GM18519 (cell line): ENCODE results near the gene USP46.

Source experiments
- ATAC-seq: cut with Tn5 transposase; IDR thresholded peaks from one replicate; pipeline ENCODE4 v1.9.1; 2021; ENCODE audit warnings: mild to moderate bottlenecking, moderate library complexity; ENCODE audit not compliant: unreplicated experiment, low FRiP score

Gene USP46

DNA sequence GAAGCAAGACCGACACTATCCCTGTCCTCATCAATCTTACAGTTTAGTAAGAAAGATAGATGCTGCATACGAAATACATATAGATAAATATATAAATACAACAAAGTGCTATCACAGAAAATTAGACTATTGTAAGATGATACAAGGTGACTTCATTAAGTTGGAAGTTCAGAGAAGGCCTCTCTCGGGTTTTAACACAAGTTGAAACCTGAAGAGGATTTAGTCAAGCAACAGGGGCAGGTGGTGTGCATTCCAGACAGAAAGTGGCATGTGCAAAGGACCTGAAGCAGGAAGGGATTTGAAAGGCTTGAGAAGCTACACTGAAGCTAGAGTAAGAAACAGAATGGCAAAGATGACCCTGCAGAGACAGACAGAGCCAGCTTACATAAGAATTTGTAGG, 36.5 kb downstream of the USP46 start:
- ATAC-seq: no peak

DNA sequence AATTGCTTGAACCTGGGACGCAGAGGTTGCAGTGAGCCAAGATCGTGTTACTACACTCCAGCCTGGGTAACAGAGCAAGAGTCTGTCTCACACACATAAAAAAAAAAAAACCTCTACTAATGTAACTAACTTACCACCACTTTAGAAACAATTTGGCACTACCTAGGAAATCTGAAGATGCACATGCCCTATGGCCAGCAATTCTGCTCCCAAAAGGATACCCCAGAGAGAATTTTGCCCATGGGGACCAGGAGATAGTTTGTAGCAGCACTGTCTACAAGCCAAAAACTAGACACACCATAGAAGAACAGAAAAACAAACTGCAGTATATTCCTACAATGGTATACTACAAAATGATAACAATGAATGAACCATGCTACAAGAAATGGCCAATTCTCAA, 37.5 kb downstream of the USP46 start:
- ATAC-seq: no peak

- ATAC-seq: no peak
These were observed 39.5 kb downstream of the USP46 start for GRCh38 chr4:52619591-52619931.

GRCh38 chr4:52618795-52619590, 40.1 kb downstream of the USP46 start:
- ATAC-seq: no peak

- no peak for ATAC-seq
These were observed 41.6 kb downstream of the USP46 start for GRCh38 chr4:52617336-52618020.

GRCh38 chr4:52614241-52614640, 44.9 kb downstream of the USP46 start:
- ATAC-seq: no peak

GRCh38 chr4:52612341-52612740, 46.8 kb downstream of the USP46 start:
- no peak for ATAC-seq

DNA sequence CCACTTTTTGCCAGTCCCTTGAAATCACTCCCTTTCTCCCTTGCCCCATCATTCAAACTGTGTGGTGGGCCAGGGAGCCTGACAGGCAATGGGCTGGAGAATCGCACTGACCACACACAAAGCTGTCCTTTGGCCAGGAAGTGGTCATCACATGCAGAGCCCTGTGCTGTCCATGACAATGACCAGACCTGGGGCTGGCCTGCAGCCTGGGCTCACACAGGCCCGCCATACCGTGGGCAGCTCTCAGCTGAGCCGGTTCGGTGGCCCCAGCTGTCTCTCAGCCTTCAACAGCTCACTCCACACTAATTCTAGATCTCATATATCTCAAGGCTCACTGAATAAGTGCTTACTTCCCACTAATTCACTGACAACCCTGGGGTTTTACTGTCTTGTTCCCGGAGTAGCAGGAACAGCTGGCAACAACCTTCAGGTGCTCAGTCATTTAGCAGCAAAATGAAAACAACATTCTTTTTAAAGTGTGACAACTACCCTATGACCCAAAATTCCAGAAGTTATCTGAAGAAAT, 48.0 kb downstream of the USP46 start:
- ATAC-seq: no peak

- ATAC-seq: no peak
These were observed 52.4 kb downstream of the USP46 start for GRCh38 chr4:52606726-52607125.

- no peak for ATAC-seq
These were observed 53.1 kb downstream of the USP46 start for GRCh38 chr4:52606040-52606439.

- no peak for ATAC-seq
These were observed 54.9 kb downstream of the USP46 start for GRCh38 chr4:52604215-52604614.

- no peak for ATAC-seq
These were observed 58.8 kb downstream of the USP46 start for GRCh38 chr4:52600275-52600674.

GRCh38 chr4:52595001-52595400, 64.1 kb downstream of the USP46 start:
- ATAC-seq: no peak

GRCh38 chr4:52592287-52592686, 66.8 kb downstream of the USP46 start:
- no peak for ATAC-seq

DNA sequence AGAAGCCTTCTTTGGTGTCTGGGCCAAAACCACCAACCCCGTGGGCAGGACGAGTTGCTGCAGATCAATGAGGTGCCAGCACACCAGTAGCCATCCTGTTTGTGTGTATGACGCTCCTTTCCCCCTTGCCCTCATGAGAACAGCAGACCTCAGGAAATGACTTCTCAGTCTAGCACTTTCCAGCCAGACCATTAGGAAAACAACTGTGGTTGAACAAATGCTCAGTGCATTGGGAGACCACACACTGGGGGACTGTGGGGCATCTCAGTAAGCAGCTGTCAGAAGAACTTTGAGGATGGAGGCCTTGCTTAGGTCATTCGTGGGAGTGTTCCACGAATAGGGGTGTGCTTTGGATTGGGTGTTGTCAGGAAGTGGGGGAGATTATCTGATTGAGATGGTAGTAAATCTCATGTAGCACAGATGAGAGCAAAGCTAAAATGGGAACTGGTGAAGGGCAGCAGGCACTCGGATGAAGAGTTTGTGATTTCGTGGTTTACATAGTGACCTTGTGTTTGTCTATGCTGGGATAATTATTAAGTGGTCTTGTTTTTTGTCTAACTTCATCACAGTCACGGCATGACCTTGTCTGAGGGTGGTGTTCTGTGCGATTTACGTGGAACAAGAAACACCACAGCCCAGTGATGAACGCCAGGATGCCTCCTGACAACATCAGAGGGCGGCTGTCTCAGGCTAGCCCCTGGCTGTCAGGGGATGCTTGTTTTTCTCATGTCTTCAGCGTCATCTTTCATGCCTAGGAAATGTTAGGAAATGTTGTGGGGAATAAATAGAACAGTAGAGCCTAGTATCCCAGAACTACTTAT, 70.1 kb downstream of the USP46 start:
- no peak for ATAC-seq

GRCh38 chr4:52588097-52588496, 71.0 kb downstream of the USP46 start:
- ATAC-seq: no peak

DNA sequence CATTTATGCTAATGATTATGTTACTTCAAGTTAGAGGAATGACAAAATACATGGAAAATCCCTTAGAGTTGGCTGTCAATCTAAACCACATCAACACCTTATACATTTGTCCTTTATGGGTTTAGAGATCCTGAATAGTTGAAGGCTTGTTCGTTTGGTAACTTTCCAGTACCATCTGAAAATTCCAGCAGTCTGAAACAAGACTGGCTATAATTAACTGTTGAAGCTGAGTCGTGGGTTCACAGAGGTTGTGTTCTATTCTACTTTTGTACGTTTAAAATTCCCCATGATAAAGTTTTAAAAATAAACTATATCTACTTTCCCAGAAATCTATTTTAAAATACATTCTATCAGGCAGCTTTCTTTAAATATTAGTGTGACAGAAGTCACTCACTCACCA, 73.0 kb downstream of the USP46 start:
- no peak for ATAC-seq

GRCh38 chr4:52585379-52585778, 73.7 kb downstream of the USP46 start:
- ATAC-seq: no peak

DNA sequence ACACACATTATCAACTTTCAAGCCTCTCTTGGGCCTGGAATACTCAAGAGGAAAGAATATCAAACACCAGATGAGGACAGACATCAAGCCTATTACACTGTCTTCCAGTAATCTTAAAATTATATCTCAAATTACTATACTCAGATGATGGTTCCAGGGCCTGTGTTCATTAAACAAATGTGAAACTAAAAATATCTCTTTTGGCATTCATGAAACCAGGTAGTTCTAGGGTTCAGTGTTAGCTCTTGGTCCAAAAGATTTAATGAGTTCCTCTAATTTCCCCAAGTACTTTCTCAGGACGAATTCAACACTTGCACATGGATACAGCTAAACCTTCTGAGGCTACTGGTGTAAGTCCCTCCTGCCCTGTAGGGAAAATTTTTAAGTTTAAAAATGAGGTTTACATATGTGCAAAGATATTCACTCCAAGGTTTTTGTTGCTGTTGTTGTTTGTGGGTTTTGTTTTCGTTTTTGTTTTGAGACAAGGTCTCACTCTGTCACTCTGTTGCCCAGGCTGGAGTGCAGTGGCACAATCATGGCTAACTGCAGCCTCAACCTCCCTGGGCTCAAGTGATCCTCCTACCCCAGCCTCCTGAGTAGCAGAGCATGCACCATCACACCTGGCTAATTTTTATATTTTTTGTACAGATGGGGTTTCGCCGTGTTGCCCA, 79.4 kb downstream of the USP46 start:
- no peak for ATAC-seq

DNA sequence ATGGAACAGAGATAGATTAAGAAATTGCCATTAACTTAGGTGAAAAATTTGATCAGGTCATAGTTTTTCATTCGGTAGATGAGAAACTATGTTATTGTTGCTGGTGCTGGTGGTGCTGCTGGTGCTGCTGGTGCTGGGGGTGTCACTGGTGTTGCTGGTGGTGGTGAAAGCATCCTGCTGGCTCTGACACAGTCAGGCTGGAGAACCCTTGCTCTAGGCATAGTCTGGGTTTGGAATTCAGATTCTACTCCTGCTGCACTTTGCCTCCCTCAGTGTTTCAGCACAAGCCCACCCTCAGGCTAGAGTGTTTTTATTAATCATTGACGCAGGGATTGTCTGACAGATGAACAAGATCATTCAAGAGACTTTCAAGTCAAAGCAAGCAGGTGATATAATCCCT, 80.2 kb downstream of the USP46 start:
- ATAC-seq: no peak

DNA sequence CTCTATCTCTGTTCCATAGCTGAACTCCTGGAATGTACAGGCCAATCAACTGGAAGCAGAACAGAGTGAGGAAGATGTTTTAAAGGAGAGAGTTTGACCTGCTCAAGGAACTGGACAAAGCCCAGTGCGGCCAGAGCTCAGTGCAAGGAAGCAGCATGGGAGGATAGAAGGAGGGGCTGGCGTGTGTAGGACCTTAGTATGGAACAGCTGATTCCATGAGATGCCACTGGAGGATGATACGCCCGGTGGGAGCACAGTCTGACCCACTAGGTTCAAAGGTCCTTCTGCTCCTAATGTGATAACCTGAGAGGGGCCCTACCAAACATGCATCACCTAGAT, 81.5 kb downstream of the USP46 start:
- no peak for ATAC-seq
